SJCRH30 (cell line): ENCODE measurements around the gene CALHM1. TPM values are rescaled to one million over a fixed set of nuclear protein-coding genes. Genes with fewer than 3 reads are reported as not detected.
A peak's percentile ranks its signal among the peaks of the same experiment; 100 is the strongest.
"Not testable (repeated sequence)": the region's sequence is repeated elsewhere in the genome, so short reads cannot be mapped to it uniquely, and the experiment has no call there.

Experiments used
- DNase-seq, 2 experiments: peaks; one replicate each; pipeline ENCODE4 v3.0.0-alpha.2; 2015 to 2020
- H3K27ac ChIP-seq: fragments of 250-450 bp; sonication (Bioruptor Pico); 2 replicates; pipeline ENCODE4 v1.5.1; 2020; ENCODE audit warnings: mild to moderate bottlenecking, moderate library complexity
- H3K27me3 ChIP-seq: fragments of 250-450 bp; sonication (Bioruptor Pico); 2 replicates; pipeline ENCODE4 v1.5.1; 2020; ENCODE audit warnings: mild to moderate bottlenecking, moderate library complexity
- H3K36me3 ChIP-seq: fragments of 250-450 bp; sonication (Bioruptor Pico); 2 replicates; pipeline ENCODE4 v1.5.1; 2020; ENCODE audit warnings: mild to moderate bottlenecking, moderate library complexity
- H3K4me1 ChIP-seq: fragments of 250-450 bp; sonication (Bioruptor Pico); 2 replicates; pipeline ENCODE4 v1.5.1; 2020; ENCODE audit warnings: mild to moderate bottlenecking, moderate library complexity
- H3K4me3 ChIP-seq: fragments of 250-450 bp; sonication (Bioruptor Pico); 2 replicates; pipeline ENCODE4 v1.5.1; 2020; ENCODE audit warnings: mild to moderate bottlenecking, moderate library complexity
- H3K9me3 ChIP-seq: fragments of 250-450 bp; sonication (Bioruptor Pico); replicated peaks from 2 replicates; pipeline ENCODE4 v1.5.1; 2020; ENCODE audit warnings: mild to moderate bottlenecking, moderate library complexity
- total RNA-seq: library from RNA; depleted of rRNA; stranded (reverse); fragments of >200 nt; shearing (Covaris generic); gene quantifications from 2 replicates; pipeline ENCODE4 v1.2.3, GENCODE V29; 2014; rRNA removed

The CALHM1 gene, protein sequence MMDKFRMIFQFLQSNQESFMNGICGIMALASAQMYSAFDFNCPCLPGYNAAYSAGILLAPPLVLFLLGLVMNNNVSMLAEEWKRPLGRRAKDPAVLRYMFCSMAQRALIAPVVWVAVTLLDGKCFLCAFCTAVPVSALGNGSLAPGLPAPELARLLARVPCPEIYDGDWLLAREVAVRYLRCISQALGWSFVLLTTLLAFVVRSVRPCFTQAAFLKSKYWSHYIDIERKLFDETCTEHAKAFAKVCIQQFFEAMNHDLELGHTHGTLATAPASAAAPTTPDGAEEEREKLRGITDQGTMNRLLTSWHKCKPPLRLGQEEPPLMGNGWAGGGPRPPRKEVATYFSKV
- 0.02 and 0.13 TPM in 2 replicates for total RNA-seq

DNA sequence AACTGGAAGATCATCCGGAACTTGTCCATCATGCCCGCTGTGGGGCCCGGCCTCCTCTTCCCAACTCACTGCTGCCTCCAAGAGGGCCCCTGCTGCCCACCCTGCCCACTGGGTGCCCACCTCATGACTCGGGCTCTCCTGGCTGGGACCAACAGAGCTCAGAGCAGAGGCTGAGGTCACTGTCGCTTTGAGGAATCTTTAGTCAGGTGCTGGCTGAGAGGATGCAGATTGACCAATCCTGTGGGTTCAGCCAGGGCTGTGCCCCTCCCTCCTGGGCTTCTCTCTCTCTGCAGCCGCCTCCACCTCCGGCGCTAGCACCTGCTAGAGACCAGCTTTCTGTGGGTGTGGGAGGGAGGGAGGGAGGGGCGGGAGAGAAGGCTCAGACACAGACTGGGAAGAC is at the start of gene CALHM1:
TSS of gene CALHM1 (minus strand) at position 181 of the 400 bp plus-strand sequence. CDS start at position 32, 149 bp downstream.
- H3K4me3 ChIP-seq: no peak within 1 kb of the TSS
- no peaks in the 10 kb centered on the region for H3K36me3 ChIP-seq
- DNase-seq: peak; percentile 63 to 79
- peaks cover 28% of the 10 kb centered on the region for H3K4me1 ChIP-seq
- no peak within 1 kb of the TSS for H3K27ac ChIP-seq
- no peaks in the 10 kb centered on the region for H3K9me3 ChIP-seq
- H3K27me3 ChIP-seq: no peaks in the 10 kb centered on the region

DNA sequence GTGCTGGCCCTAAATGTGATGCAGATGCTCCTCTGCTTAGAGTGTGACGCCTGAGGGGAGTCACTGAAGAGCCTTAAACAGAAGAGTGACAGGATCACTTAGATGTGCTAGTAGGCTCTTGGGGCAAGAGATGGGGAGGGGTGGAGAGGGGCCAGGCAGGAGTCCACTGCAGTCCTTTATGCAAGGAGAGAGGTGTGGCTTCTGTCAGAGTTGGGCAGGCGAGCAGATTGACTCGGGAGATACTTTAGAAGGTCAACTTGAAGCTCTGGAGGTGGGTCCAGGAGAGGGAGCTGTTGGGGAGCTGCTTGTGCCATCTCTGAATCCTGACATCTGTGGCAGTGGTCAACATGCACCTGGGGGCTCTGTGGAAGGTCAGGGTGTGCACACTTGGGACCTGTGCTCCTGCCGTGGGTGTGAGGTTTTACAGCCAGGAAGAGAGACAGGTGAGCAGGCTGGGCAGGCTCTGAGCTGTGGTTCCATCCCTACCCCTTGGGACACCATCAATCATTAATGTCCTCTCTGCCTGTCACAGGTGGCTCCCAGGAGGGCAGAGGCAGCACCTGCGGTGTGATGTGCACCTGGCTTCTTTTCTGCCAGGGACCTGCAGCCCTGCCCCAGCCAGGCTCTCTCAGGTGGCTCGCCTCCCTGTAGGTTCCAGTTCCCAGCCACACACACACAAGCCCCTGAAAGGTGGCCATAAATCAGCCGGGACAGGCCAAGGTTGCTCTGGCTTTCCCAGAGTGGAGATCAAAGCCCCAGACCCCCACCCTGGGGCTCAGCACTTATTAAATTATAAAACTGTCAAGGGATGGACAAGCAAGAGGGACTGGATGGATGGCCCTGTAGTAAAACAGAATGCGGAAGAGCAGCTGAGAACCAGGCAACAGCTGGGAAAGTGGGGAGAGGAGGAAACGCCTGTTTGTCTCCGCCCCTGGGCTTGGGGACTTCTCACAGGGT is 48.8 kb upstream of the CALHM1 start:
- peaks cover 22% of the 10 kb centered on the region for H3K4me1 ChIP-seq
- no peak overlapping the region for H3K4me3 ChIP-seq
- peak in 1 of 2 experiments; percentile 61 for DNase-seq
- no peaks in the 10 kb centered on the region for H3K27me3 ChIP-seq
- H3K9me3 ChIP-seq: no peaks in the 10 kb centered on the region
- H3K36me3 ChIP-seq: no peaks in the 10 kb centered on the region
- no peak overlapping the region for H3K27ac ChIP-seq

DNA sequence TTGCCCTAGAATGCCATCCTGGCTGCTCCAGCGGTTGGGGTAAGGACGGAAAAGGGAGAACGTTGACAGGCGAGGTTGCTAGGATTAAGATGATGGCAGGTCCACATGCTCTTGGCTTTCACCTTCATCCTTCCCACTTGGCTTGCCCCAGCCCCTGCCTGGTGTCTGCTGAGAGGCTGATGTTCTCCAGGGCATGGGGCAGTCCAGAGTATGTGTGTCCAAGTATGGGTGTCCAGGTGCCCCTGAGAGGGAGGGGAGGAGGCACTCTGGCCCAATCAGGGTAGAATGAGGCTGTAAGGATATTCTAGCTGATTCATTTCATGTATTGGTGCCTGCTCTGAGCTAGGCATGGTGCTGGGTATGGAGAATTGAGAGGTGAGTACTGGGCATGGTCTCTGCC is 47.4 kb upstream of the CALHM1 start:
- H3K9me3 ChIP-seq: no peaks in the 10 kb centered on the region
- no peak overlapping the region for H3K27ac ChIP-seq
- DNase-seq: no peak
- H3K4me3 ChIP-seq: no peak overlapping the region
- peaks cover 22% of the 10 kb centered on the region for H3K4me1 ChIP-seq
- no peaks in the 10 kb centered on the region for H3K36me3 ChIP-seq
- no peaks in the 10 kb centered on the region for H3K27me3 ChIP-seq

DNA sequence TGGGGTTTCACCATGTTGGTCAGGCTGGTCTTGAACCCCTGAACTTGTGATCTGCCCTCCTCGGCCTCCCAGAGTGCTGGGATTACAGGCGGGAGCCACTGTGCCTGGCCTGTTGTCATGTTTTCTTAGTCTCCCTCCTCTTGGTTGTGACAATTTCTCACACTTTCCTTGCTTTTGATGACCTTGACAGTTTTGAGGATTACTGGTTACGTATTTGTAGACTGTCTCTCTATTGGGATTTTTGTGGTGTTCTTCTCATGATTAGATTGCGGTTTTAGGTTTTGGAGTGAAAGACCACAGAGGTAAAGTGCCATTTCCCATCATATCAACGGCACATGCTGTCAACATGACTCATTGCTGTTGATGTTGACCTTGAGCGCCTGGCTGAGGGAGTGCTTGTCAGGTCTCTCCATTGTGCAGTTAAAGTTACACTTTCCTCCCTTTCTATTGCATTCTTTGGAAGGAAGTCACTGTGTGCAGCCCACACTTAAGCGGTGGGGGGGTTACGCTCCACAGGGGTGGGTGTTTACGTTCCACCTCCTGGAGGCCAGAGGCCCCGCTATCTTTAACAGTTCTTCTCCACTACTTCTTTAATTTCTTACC is 45.6 kb upstream of the CALHM1 start:
- no peak overlapping the region for H3K27ac ChIP-seq
- no peaks in the 10 kb centered on the region for H3K36me3 ChIP-seq
- no peaks in the 10 kb centered on the region for H3K27me3 ChIP-seq
- H3K4me3 ChIP-seq: no peak overlapping the region
- no peaks in the 10 kb centered on the region for H3K9me3 ChIP-seq
- DNase-seq: peak; percentile 52 to 58
- peaks cover 27% of the 10 kb centered on the region for H3K4me1 ChIP-seq

DNA sequence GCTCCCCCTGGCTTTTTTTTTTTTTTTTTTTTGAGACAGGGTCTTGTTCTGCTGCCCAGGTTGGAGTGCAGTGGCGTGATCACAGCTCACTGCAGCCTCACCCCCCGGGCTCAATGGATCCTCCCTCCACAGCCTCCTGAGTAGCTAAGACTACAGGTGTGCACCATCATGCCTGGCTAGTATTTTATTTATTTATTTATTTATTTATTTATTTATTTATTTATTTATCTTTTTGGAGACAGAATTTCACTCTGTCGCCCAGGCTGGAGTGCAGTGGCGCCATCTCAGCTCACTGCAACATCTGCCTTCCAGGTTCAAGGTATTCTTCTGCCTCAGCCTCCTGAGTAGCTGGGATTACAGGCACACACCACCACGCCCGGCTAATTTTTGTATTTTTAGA is 45.1 kb upstream of the CALHM1 start:
- not testable (repeated sequence) for H3K9me3 ChIP-seq, DNase-seq, H3K4me3 ChIP-seq, H3K27me3 ChIP-seq, H3K36me3 ChIP-seq, H3K27ac ChIP-seq
- peaks cover 32% of the 10 kb centered on the region for H3K4me1 ChIP-seq

DNA sequence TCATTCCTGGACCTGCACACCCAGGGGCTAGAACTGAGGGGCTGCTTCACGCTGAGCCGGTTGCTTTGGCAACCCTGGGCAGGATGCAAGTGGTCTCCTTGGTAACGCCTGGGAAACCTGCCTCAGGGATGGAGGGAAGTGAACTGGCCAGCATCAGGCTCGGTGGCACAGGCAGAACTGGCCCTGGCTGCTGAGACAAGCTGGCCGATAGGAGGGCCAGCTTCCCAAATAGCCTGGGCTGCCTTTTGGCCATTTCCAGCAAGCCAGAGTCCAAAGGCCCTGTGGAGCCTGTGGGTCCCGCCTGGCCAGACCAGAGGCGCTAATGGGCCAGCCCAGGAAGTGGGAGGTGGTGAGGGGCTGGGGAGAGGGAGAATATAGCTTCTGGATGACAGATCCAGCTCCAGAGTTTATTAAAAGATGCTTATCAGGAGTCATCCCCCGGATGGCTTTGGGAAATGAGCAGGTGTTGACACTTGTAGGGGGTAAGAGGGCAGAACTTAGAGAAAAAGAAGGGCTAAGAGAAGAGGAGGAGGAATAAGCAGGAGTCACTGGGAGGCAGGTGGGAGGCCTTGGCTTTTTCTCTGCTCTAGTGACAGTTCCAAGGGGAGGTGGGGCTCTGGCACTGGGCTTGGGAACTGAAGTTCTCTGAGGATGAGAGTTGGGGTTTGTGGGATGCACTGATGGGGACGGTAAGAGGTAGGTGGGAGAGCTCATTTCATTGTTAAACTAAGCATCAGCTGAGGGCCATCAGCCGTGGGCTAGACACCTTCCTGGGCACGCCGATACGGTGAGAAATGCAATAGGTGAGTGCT is 44.4 kb upstream of the CALHM1 start:
- Histone ChIP-seq H3K9me3 (no peaks in the 10 kb centered on the region), H3K36me3 (no peaks in the 10 kb centered on the region), H3K27ac (no peak overlapping the region), H3K4me1 (peaks cover 32% of the 10 kb centered on the region), H3K27me3 (no peaks in the 10 kb centered on the region), H3K4me3 (no peak overlapping the region)
- DNase-seq: no peak

DNA sequence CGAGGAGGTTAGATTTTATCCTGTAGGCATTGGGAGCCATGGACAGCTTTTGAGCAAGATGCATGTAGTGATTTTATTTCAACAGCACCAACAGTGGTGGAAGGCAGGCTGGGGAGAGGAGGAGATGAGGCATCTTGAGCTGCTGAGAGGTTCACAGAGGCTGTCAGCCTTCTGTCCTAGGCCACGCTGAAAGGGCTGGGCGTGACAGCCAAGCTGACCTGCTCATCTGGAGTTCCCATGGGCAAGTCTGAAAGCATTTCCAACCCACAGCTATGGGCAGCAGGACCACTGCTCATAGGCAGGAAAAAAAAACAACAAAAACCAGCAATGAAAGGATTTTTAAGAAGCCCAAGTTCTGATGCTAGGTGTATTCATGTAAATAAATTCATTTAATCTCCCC is 42.5 kb upstream of the CALHM1 start:
- no peak for DNase-seq
- Histone ChIP-seq H3K27me3 (no peaks in the 10 kb centered on the region), H3K27ac (no peak overlapping the region), H3K9me3 (no peaks in the 10 kb centered on the region), H3K4me3 (no peak overlapping the region), H3K36me3 (no peaks in the 10 kb centered on the region), H3K4me1 (peaks cover 26% of the 10 kb centered on the region)

DNA sequence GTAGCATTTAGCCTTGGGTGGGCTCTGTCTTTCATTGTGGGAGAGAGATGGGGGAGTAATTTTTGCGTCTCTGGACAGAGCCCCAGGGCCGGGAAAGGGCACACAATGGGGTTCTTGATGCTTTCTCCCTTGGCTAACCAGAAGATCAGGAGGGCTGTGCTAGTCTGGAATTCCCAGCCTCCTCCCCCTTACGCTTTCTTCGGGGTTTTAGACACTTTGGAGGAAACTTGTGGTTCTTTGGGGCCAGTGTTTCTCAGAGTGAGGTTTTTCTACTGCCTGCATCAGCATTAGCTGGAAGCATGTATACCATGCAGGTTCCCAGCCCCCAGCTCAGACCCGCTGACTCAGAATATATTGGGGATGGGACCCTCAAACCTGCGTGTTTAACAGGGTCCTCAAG is 41.8 kb upstream of the CALHM1 start:
- Histone ChIP-seq H3K27ac (no peak overlapping the region), H3K4me1 (peaks cover 26% of the 10 kb centered on the region), H3K36me3 (no peaks in the 10 kb centered on the region), H3K4me3 (no peak overlapping the region), H3K27me3 (no peaks in the 10 kb centered on the region), H3K9me3 (no peaks in the 10 kb centered on the region)
- DNase-seq: no peak

DNA sequence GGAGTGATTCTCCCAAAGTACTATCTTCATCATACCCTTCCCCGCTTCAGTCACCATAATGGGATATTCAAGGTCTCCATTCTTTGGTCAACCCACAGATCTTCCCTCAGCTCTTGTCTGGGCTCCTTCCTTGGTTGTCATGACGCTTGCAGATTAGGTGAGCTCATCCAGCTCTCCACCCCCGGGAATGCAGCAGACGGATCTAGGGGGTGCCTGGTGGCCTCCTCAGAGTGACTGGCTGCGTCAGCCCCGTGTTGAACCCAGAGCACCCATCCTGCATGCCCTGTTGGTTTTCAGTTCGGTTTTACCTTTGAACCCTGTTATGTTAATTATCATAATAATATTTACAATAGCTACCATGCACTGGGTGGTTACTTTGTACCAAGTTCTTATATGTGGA is 41.2 kb upstream of the CALHM1 start:
- H3K4me3 ChIP-seq: no peak overlapping the region
- H3K4me1 ChIP-seq: peaks cover 26% of the 10 kb centered on the region
- H3K27me3 ChIP-seq: no peaks in the 10 kb centered on the region
- no peaks in the 10 kb centered on the region for H3K36me3 ChIP-seq
- H3K27ac ChIP-seq: no peak overlapping the region
- DNase-seq: no peak
- no peaks in the 10 kb centered on the region for H3K9me3 ChIP-seq

DNA sequence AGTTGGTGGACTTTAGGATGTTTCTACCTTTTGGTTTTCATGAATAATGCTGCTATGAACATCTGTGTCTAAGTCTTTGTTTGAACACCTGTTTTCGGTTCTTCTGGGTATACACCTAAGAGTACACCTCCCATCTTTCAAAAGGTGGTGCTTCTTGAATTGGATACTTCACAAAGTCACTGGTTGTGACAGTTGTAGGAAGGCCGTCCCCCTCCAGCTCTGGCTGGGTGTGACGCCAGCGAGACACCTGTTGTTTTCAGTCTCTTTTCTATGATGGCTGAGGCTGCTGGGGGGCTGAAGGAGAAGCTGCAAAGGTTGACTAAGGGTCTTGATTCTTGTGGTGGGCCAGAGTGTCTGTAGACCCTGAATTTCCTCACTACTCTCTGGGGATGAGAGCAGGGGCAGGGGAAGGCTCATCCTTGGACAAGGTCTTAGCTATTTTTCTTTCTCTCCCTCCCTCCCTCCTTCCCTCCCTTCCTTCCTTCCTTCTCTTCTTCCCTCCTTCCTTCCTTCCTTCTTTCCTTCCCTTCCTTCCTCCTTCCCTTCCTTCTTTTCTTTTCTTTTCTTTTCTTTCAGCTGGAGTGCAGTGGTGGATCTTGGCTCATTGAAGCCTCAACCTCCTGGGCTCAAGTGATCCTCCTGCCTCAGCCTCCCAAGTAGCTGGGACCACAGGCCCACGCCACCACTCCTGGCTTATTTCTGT is 40.4 kb upstream of the CALHM1 start:
- Histone ChIP-seq H3K27ac (no peak overlapping the region; the same call in 1 of the 2 replicates), H3K27me3 (no peaks in the 10 kb centered on the region)

DNA sequence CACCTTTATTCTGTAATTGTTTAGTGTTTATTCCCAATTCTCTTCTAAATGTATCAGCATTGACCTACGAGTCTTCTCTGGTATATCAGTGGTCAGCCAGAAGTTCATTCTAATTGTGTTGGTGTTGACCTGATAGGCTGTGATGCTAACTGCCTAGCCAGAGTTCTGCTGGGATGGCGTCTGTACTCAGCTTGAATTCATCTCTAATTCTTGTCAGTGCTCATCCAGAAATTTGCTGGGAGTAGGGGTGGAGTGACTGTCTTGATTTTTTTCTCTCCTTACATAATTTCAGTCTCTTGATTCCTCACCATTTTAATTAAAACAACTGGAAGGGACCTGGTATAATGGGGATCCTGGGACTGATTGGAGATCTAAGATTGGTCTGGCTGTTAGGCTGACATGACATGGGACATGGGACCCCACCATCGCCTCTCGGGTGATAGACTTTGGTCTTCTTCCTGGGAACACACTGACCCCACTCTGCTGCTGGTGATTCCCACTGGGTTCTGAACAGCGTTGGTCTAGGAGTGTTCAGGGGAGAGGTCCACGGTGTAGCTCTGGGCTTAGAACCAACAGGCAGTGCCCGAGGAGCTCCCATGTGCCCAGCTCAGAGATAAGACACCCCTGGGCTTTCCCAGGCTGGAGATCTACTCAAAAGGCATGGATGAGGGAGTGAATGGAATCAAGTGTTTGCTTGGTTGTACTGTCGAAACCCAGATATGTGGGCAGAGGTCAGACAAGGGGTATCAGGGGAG is 38.6 kb upstream of the CALHM1 start:
- no peaks in the 10 kb centered on the region for H3K27me3 ChIP-seq
- no peak overlapping the region for H3K27ac ChIP-seq
- H3K4me3 ChIP-seq: no peak overlapping the region
- DNase-seq: no peak
- H3K9me3 ChIP-seq: no peaks in the 10 kb centered on the region
- peaks cover 22% of the 10 kb centered on the region for H3K4me1 ChIP-seq
- no peaks in the 10 kb centered on the region for H3K36me3 ChIP-seq

More for the DNA sequence above, 40.4 kb upstream of the CALHM1 start:
- DNase-seq: peak; percentile 64 to 77
- Histone ChIP-seq H3K4me1 (peaks cover 23% of the 10 kb centered on the region), H3K36me3 (no peaks in the 10 kb centered on the region), H3K4me3 (no peak overlapping the region), H3K9me3 (no peaks in the 10 kb centered on the region)

DNA sequence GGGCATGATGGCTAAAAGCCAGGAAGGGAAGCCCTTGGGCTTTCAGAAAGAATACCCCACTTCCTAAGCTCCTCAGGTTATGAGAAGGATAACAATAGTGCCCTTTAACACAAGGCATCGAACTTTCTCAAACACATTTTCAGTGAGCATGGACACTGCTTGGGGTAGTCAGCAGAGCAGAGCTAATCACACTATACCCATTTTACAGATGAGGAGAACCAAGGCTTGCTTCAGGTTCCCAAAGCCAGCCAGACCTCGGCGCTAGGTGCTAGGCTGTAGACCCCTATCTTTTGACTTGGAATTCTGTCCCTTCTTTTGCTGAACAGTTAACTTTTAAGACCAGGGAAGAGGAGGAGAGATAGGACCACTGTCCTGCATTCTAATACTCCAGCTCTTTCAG is 36.6 kb upstream of the CALHM1 start:
- no peak for DNase-seq
- no peaks in the 10 kb centered on the region for H3K9me3 ChIP-seq
- no peak overlapping the region for H3K4me3 ChIP-seq
- no peaks in the 10 kb centered on the region for H3K27me3 ChIP-seq
- no peaks in the 10 kb centered on the region for H3K36me3 ChIP-seq
- peaks cover 36% of the 10 kb centered on the region for H3K4me1 ChIP-seq
- no peak overlapping the region for H3K27ac ChIP-seq
